Activated CD8-positive, alpha-beta T cell treated with anti-CD3 and anti-CD28 coated beads for 36 hours (primary cell): Measurements from ENCODE around the gene MYG1. TPM values are rescaled to one million over a fixed set of nuclear protein-coding genes. Genes with fewer than 3 reads are reported as not detected.

Experiments
- ATAC-seq: fragments of 200-7000 bp; cut with Tn5 transposase; one replicate; pipeline ENCODE4 v1.10.0; 2021; ENCODE audit warnings: mild to moderate bottlenecking, moderate library complexity
- CTCF ChIA-PET: fragments of 350-600 bp; sonication (Branson Sonifier 250); formaldehyde crosslinking; loops from one replicate; lab custom pipeline; 2021; ENCODE audit warnings: antibody characterized with exemption; lab: Charles Lee
- POLR2A ChIA-PET: fragments of 350-600 bp; sonication (Branson Sonifier 250); formaldehyde crosslinking; loops from one replicate; lab custom pipeline; 2021; ENCODE audit warnings: antibody characterized with exemption; lab: Charles Lee
- DNase-seq: peaks from one replicate; pipeline ENCODE4 v3.0.0-alpha.2; 2020
- H3K27ac Mint-ChIP-seq: one replicate; pipeline ENCODE4 v1.8.0; 2021; ENCODE audit warnings: mild to moderate bottlenecking, mixed read lengths
- H3K27me3 Mint-ChIP-seq: one replicate; pipeline ENCODE4 v1.8.0; 2021; ENCODE audit warnings: mixed read lengths
- H3K36me3 Mint-ChIP-seq: one replicate; pipeline ENCODE4 v1.8.0; 2021; ENCODE audit warnings: low read depth, mixed read lengths
- H3K4me1 Mint-ChIP-seq: one replicate; pipeline ENCODE4 v1.8.0; 2021; ENCODE audit warnings: low read depth, mixed read lengths
- H3K4me3 Mint-ChIP-seq: one replicate; pipeline ENCODE4 v1.8.0; 2021; ENCODE audit warnings: mild to moderate bottlenecking, moderate library complexity, mixed read lengths
- H3K9me3 Mint-ChIP-seq: one replicate; pipeline ENCODE4 v1.8.0; 2021; ENCODE audit warnings: mixed read lengths
- CTCF ChIP-seq: fragments of 200-600 bp; IDR thresholded peaks from one replicate; pipeline ENCODE4 v1.8.0; 2022; ENCODE audit warnings: antibody characterized with exemption, mild to moderate bottlenecking
- intact Hi-C: fragments of 100-400 bp; cut with micrococcal nuclease; formaldehyde crosslinking; loops from one replicate; pipeline ENCODE4 v1.10.0; 2022
- total RNA-seq, 2 experiments: library from RNA; stranded (reverse); gene quantifications; one replicate each; pipeline ENCODE4 v1.2.3, GENCODE V29; 2021

MYG1 gene
- total RNA-seq, 2 experiments from 2014 or later = 69.5 to 70.9 TPM

- H3K4me3 Mint-ChIP-seq = no peak overlapping the region
- POLR2A ChIA-PET = interaction anchor here (0.6 to 1.6 kb wide), 16 partner anchors 10 to 156 kb away, joined by 3 to 11 read pairs (median 3); partner anchors contain the start of gene PRR13
- CTCF ChIA-PET = interaction anchor here (0.6 to 10.0 kb wide), 67 partner anchors 7 to 281 kb away, joined by 3 to 187 read pairs (median 4); partner anchors contain the start of genes AAAS, AMHR2, ESPL1 and MAP3K12
- intact Hi-C loops = loop anchor here (1.0 to 10.0 kb wide), 2 partner anchors 69 to 152 kb away; partner anchors contain the start of genes NPFF and TARBP2
- H3K9me3 Mint-ChIP-seq = no peaks in the 10 kb centered on the region
- H3K27me3 Mint-ChIP-seq = no peaks in the 10 kb centered on the region
- DNase-seq (peak; percentile 93), ATAC-seq (peak; percentile 99)
- no peak overlapping the region for H3K27ac Mint-ChIP-seq
- no peaks in the 10 kb centered on the region for H3K36me3 Mint-ChIP-seq
- TF ChIP-seq CTCF = peak; percentile 83
- peaks cover 10% of the 10 kb centered on the region for H3K4me1 Mint-ChIP-seq
Observed at GRCh38 chr12:53352331-53353256, 53.1 kb downstream of the MYG1 start.

GRCh38 chr12:53353257-53353655, 53.8 kb downstream of the MYG1 start:
- ATAC-seq = no peak
- intact Hi-C loops = loop anchor here (10.0 kb wide), 1 partner anchor 152 kb away; the partner anchor contains the start of genes NPFF and TARBP2

GRCh38 chr12:53355121-53355520, 55.6 kb downstream of the MYG1 start:
- no peak for TF ChIP-seq CTCF
- ATAC-seq = no peak
- H3K27ac Mint-ChIP-seq = no peak overlapping the region
- H3K4me1 Mint-ChIP-seq = peaks cover 10% of the 10 kb centered on the region
- ChIA-PET CTCF (interaction anchor here (1.7 to 10.0 kb wide), 4 partner anchors 10 to 154 kb away, joined by 6 to 187 read pairs (median 40); partner anchors contain the start of genes AMHR2 and NPFF), POLR2A (no interaction called here)
- DNase-seq = no peak
- intact Hi-C loops = loop anchor here (10.0 kb wide), 1 partner anchor 150 kb away; the partner anchor contains the start of genes NPFF and TARBP2
- H3K9me3 Mint-ChIP-seq = no peaks in the 10 kb centered on the region
- no peak overlapping the region for H3K4me3 Mint-ChIP-seq
- H3K36me3 Mint-ChIP-seq = no peaks in the 10 kb centered on the region
- H3K27me3 Mint-ChIP-seq = no peaks in the 10 kb centered on the region

More at GRCh38 chr12:53353257-53353655, 53.8 kb downstream of the MYG1 start:
- Mint-ChIP-seq H3K4me1 (peaks cover 10% of the 10 kb centered on the region), H3K27me3 (no peaks in the 10 kb centered on the region), H3K4me3 (no peak overlapping the region), H3K36me3 (no peaks in the 10 kb centered on the region), H3K9me3 (no peaks in the 10 kb centered on the region), H3K27ac (no peak overlapping the region)
- CTCF ChIA-PET = interaction anchor here (0.6 to 10.0 kb wide), 23 partner anchors 8 to 167 kb away, joined by 3 to 187 read pairs (median 19); partner anchors contain the start of genes AAAS, AMHR2, ESPL1 and MAP3K12
- no peak for TF ChIP-seq CTCF
- POLR2A ChIA-PET = interaction anchor here (0.9 to 1.6 kb wide), 5 partner anchors 19 to 149 kb away, joined by 3 to 11 read pairs (median 3); no protein-coding TSS in a partner anchor
- no peak for DNase-seq

Other genes starting within 250 kb of the MYG1 start
- 1 to 10 TPM; 1.1 to 1.6 TPM for gene TNS2, start 249.6 kb upstream of the MYG1 start, total RNA-seq
- 10 to 100 TPM; 24.8 to 25.0 TPM for gene SPRYD3, start 220.3 kb upstream of the MYG1 start, total RNA-seq
- 1 to 10 TPM; 2.0 to 2.3 TPM for gene IGFBP6, start 202.0 kb upstream of the MYG1 start, total RNA-seq
- gene SOAT2, start 196.2 kb upstream of the MYG1 start, total RNA-seq = 1 to 10 TPM; 5.3 to 6.7 TPM
- 10 to 100 TPM; 31.3 to 35.9 TPM for gene ZNF740, start 119.0 kb upstream of the MYG1 start, total RNA-seq
- gene CSAD, start 118.8 kb upstream of the MYG1 start, total RNA-seq = 10 to 100 TPM; 13.8 to 18.6 TPM
- gene ITGB7, start 92.4 kb upstream of the MYG1 start, total RNA-seq = 100 to 1,000 TPM; 121 to 137 TPM
- 10 to 100 TPM; 19.7 to 20.3 TPM for gene RARG, start 67.5 kb upstream of the MYG1 start, total RNA-seq
- gene ESPL1, start 31.4 kb upstream of the MYG1 start, total RNA-seq = 10 to 100 TPM; 62.1 to 63.4 TPM
- 100 to 1,000 TPM; 322 to 373 TPM for gene PFDN5, start 4.2 kb upstream of the MYG1 start, total RNA-seq
- gene AAAS, start 21.9 kb downstream of the MYG1 start, total RNA-seq = 10 to 100 TPM; 81.3 to 87.6 TPM
- not detected for gene SP7, start 36.7 kb downstream of the MYG1 start, total RNA-seq
- gene SP1, start 80.5 kb downstream of the MYG1 start, total RNA-seq = 10 to 100 TPM; 67.2 to 70.3 TPM
- not detected for gene AMHR2, start 124.2 kb downstream of the MYG1 start, total RNA-seq
- 100 to 1,000 TPM; 167 to 187 TPM for gene PRR13, start 142.0 kb downstream of the MYG1 start, total RNA-seq
- gene PCBP2, start 152.4 kb downstream of the MYG1 start, total RNA-seq = 100 to 1,000 TPM; 958 to 973 TPM
- gene MAP3K12, start 199.8 kb downstream of the MYG1 start, total RNA-seq = 10 to 100 TPM in 1 of 2 experiments, 1 to 10 TPM in 1; 8.2 to 10.0 TPM
- 10 to 100 TPM; 32.0 to 33.3 TPM for gene TARBP2, start 201.6 kb downstream of the MYG1 start, total RNA-seq
- not detected for gene NPFF, start 207.8 kb downstream of the MYG1 start, total RNA-seq